Glomerular visceral epithelial cell (primary cell): Measurements from ENCODE around the gene TP53BP2.
"Not testable (repeated sequence)": the region's sequence is repeated elsewhere in the genome, so short reads cannot be mapped to it uniquely, and the experiment has no call there.

Source experiments
- DNase-seq: peaks from one replicate; pipeline ENCODE4 v3.0.0-alpha.2; 2016; ENCODE audit errors: extremely low spot score

The TP53BP2 gene

DNA sequence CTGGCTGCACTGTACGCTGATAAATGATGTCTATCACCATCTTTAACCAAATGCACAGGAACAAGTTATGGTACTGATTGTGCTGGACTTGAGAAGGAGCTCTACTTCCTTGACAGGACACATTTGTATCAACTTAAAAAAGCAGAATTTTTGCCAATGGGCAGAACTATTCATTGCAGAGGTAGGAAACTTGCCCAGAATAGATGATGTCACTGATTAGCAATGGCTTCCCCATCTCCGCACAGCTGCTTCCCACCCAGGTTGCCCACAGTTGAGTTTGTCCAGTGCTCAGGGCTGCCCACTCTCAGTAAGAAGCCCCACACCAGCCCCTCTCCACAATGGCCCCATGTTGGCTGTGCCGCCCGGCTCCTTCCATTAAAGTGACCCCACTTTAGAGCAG lies 100.0 kb downstream of the TP53BP2 start:
- no peak for DNase-seq

DNA sequence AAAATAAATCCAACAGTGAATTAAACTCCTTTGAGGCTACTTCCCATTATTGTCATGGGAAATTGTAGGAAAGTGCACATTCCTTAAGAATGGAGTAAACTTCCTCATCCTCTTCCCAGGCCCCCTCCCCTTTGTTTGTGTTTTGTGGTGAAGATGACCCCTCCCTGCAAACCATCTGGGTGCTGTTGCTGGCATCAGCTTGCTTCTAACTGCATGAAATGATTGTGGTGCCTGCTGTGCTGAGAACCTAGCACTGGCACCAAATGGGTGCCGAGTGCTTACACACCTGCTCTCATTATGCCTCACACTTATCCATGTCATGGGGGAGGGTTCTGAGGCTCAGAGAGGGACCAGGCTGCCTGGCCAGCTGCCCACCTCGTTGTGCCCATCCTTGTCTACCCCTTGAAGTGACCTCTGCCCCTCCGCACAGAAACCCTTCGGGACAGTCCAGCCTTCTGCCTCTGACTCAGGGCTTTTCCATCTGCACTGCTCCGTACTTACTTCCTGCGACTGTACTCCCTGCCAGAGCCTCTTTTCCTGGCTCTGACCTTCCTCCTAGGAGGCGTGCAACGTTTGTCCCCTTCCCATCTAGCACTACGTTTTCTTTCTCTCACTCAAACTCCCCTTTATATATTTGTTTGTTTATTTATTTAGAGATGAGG lies 102.8 kb downstream of the TP53BP2 start:
- DNase-seq = no peak

DNA sequence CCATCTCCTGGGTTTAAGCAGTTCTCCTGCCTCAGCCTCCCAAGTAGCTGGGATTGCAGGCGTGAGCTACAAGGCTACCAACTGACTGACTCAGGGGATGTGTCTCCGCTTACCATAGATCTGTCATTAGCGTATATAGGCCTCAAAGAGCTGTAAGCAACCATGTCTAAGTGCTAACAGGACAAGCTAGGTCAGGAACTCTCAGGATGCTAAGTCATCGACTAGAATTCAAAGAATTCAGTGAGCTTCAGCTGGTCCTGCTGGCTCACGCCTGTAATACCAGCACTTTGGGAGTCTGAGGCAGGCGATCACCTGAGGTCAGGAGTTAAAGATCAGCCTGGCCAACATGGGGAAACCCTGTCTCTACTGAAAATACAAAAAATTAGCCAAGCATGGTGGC lies 103.9 kb downstream of the TP53BP2 start:
- DNase-seq = peak; percentile 35

GRCh38 chr1:223740038-223740736 lies 105.6 kb downstream of the TP53BP2 start:
- DNase-seq = not testable (repeated sequence)

- DNase-seq = no peak
These were observed 106.2 kb downstream of the TP53BP2 start for GRCh38 chr1:223739366-223740037.

GRCh38 chr1:223738465-223739365 lies 107.0 kb downstream of the TP53BP2 start:
- DNase-seq = peak; percentile 42

- DNase-seq = no peak
These were observed 108.4 kb downstream of the TP53BP2 start for GRCh38 chr1:223737342-223737741.

DNA sequence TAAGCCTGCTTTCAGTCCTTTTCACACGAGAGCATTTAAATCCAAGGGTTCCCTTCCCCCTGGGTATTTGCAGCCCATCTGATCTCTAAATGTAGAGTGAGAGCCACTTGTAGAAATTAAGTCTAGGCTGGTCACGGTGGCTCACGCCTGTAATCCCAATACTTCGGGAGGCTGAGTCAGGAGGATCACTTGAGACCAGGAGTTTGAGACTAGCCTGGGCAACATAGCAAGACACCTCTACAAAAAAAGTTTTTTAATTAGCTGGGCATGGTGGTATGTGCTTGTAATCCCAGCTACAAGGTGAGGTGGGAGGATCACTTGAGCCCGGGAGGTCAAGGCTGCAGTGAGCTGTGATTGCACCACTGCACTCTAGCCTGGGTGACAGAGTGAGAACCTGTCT lies 109.1 kb downstream of the TP53BP2 start:
- DNase-seq = not testable (repeated sequence)

DNA sequence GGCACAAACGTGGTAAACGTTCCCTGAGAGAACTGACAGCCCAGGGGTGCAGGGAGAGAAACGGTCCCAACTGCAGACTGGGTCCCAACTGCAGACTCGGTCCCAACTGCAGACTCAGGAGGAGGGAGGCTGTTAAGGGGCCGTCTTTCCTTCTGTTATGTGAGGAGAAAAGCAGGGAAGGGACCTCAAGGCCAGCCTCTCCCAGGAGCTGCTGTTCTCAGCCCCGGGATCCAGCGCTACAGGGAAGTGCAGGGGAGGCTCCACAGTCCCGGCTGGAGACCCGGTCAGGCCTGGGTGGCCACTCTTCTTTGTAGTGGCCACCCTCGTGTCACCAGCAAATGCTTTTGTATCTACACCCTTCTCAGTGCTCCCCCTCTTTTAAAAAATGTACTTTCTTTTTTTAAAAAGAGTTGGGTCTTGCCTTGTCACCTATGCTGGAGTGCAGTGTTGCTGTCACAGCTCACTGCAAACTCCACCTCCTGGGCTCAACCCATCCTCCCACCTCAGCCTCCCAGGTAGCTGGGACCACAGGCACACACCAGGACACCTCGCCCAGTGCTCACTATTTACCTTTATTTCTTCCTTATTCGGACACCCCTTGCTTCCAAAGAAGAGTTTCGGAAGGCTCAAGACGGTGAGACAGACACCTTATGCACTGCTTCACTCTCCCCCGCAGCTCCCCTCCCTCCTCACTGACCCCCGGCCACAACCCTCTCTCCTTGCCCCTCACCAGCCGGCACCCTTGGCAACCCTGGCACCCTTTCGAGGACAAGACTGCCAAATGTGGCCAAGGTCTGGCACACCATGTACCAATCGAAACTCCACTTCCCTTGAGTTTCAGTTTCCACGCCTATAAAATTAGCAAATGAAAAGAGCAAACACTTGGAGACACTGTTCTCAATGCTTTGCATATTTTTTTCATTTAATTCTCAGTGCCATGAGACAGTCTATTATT lies 111.6 kb downstream of the TP53BP2 start:
- DNase-seq = no peak

DNA sequence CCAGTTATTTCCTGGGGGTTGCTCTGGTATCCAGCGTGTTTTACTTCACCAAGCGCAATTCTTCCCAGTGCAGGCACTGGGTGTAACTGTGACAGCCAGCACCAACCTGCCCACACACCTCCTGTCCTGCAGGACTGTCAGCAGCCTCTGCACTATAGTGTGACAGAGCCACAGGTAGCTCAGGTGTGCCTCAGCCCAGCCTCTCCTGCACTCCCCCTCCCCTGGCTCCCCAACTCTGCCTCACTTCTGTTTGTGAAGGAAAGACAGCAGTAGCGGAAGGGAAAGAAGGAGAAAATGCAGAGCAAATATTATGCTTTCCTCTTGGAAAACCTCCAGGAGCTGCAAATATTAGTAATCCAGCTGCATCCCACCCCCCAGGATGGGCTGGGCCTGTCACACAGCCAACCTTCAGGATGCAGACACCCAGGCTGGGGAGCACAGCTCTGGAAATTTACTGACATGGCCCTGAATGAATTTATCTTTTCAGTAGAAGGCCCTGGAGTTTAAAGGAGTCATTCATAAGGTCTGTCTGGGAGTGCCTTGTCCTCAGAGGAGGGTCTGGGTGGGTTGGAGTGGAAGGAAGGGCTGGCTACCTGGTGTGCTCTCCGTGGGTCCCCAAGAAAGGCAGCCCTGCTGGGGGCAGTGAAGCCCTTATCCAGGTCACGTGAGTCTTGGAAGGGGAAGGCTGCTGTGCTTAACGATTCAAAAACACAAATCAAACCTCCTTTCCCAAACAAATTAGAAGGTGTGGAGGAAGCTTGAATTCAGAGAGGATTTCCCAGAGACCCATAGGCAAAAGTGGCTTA lies 112.6 kb downstream of the TP53BP2 start:
- DNase-seq = no peak

GRCh38 chr1:223731133-223731770 lies 114.5 kb downstream of the TP53BP2 start:
- peak; percentile 78 for DNase-seq

GRCh38 chr1:223730479-223731132 lies 115.1 kb downstream of the TP53BP2 start:
- no peak for DNase-seq

- no peak for DNase-seq
These were observed 115.8 kb downstream of the TP53BP2 start for GRCh38 chr1:223729906-223730305.
